HFFc6 (cell line): ENCODE results near the gene PRKAG3. TPM values are rescaled to one million over a fixed set of nuclear protein-coding genes. Genes with fewer than 3 reads are reported as not detected.

Experiments
- DNase-seq: peaks from one replicate; pipeline ENCODE4 v3.0.0-alpha.2; 2018
- H3K27ac Mint-ChIP-seq: 2 replicates; pipeline ENCODE4 v1.8.0; 2020; ENCODE audit warnings: mild to moderate bottlenecking, mixed read lengths
- H3K27me3 Mint-ChIP-seq: 2 replicates; pipeline ENCODE4 v1.8.0; 2021; ENCODE audit warnings: mild to moderate bottlenecking, moderate library complexity, mixed read lengths; ENCODE audit not compliant: insufficient read depth
- H3K36me3 Mint-ChIP-seq: 2 replicates; pipeline ENCODE4 v1.8.0; 2021; ENCODE audit warnings: low read depth, mixed read lengths
- H3K4me1 Mint-ChIP-seq: 2 replicates; pipeline ENCODE4 v1.8.0; 2020; ENCODE audit warnings: low read depth, mixed read lengths
- H3K4me3 Mint-ChIP-seq: 2 replicates; pipeline ENCODE4 v1.8.0; 2020; ENCODE audit warnings: mild to moderate bottlenecking, moderate library complexity, mixed read lengths
- H3K9me3 Mint-ChIP-seq: 2 replicates; pipeline ENCODE4 v1.8.0; 2020; ENCODE audit warnings: mild to moderate bottlenecking, mixed read lengths
- CTCF ChIP-seq: fragments of 200-600 bp; sonication (generic); IDR thresholded peaks from 2 replicates; pipeline ENCODE4 v1.5.0; 2021; ENCODE audit warnings: antibody characterized with exemption, mild to moderate bottlenecking
- total RNA-seq, 6 experiments: library from RNA; stranded (reverse); fragmentation: NEBNext Ultra II Directional; extraction: Animal tissue kit (Norgen Biotek cat#: 25700); gene quantifications; 2 replicates in 1 of 6; 3 replicates in 5 of 6; pipeline ENCODE4 v1.2.3, GENCODE V29; 2021

Gene PRKAG3
- total RNA-seq, 6 experiments from 2014 or later, result not detected

GRCh38 chr2:218826791-218827190 is 4.8 kb downstream of the PRKAG3 start:
- no peak for TF ChIP-seq CTCF
- Mint-ChIP-seq H3K4me3 (no peak overlapping the region), H3K4me1 (peaks cover under 1% of the 10 kb centered on the region), H3K27ac (no peak overlapping the region), H3K27me3 (peaks cover 34% of the 10 kb centered on the region), H3K9me3 (no peaks in the 10 kb centered on the region), H3K36me3 (no peaks in the 10 kb centered on the region)
- DNase-seq, result no peak

GRCh38 chr2:218824004-218824403 is 7.6 kb downstream of the PRKAG3 start:
- Mint-ChIP-seq H3K4me1 (no peaks in the 10 kb centered on the region), H3K27ac (no peak overlapping the region), H3K9me3 (no peaks in the 10 kb centered on the region), H3K27me3 (peaks cover 28% of the 10 kb centered on the region), H3K4me3 (no peak overlapping the region), H3K36me3 (no peaks in the 10 kb centered on the region)
- TF ChIP-seq CTCF, result no peak
- no peak for DNase-seq

GRCh38 chr2:218823196-218823855 is 8.3 kb downstream of the PRKAG3 start:
- Mint-ChIP-seq H3K27ac (no peak overlapping the region), H3K36me3 (no peaks in the 10 kb centered on the region), H3K27me3 (peaks cover 28% of the 10 kb centered on the region), H3K4me1 (no peaks in the 10 kb centered on the region), H3K4me3 (no peak overlapping the region), H3K9me3 (no peaks in the 10 kb centered on the region)
- no peak for TF ChIP-seq CTCF
- no peak for DNase-seq

GRCh38 chr2:218822622-218823021 is 9.0 kb downstream of the PRKAG3 start:
- Mint-ChIP-seq H3K4me1 (no peaks in the 10 kb centered on the region), H3K27me3 (peaks cover 27% of the 10 kb centered on the region), H3K27ac (no peak overlapping the region), H3K9me3 (no peaks in the 10 kb centered on the region), H3K4me3 (no peak overlapping the region), H3K36me3 (no peaks in the 10 kb centered on the region)
- no peak for TF ChIP-seq CTCF
- DNase-seq, result no peak

DNA sequence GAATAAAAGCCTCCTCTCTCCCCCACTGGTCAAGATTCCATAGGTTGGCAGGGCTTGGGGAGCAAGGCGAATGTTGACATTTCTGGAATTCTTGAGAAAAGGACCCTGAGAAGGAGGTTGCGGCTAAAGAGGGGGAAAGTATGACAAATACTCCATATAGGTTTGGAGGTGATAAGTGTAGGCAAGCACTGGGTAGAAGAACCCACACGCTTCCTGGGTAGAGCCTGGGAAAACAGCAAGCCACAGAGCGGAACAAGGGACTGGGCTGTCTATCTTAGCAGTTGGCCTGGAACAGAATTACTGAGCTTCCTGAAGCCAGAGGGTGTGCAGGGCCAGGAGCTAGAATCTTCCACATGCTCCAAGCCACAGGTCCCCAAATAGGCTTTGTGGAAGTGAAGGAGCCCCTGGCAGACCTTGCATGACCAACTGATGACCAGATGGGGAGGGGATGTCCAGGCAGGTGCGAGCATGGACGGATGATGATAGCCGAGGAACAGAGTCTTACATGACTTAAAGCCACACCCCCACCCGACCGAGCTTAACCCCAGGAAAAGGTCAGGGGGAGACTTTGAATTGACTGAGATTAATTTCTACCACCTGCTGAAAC is 9.9 kb downstream of the PRKAG3 start:
- TF ChIP-seq CTCF, result no peak
- peaks cover 22% of the 10 kb centered on the region for H3K27me3 Mint-ChIP-seq
- H3K9me3 Mint-ChIP-seq, result no peaks in the 10 kb centered on the region
- H3K27ac Mint-ChIP-seq, result no peak overlapping the region
- H3K4me1 Mint-ChIP-seq, result no peaks in the 10 kb centered on the region
- DNase-seq, result no peak
- no peaks in the 10 kb centered on the region for H3K36me3 Mint-ChIP-seq
- no peak overlapping the region for H3K4me3 Mint-ChIP-seq
